ENCODE measurements around the gene STIP1.

Gene STIP1

GRCh38 chr11:64148226-64148916, 37.6 kb upstream of the STIP1 start:
- TF ChIP-seq CREB1 (IDR thresholded peaks at IDR 0.05; ENCODE audit: low read depth) (no peak), RAD21 (IDR thresholded peaks at IDR 0.05; ENCODE audit: low read depth) (peak; percentile 87), NFIC (IDR thresholded peaks at IDR 0.05) (0 out of 2 replicates have a peak, but pooled peaks have one; percentile 40), TEAD4 (IDR thresholded peaks at IDR 0.05) (no peak)

- TF ChIP-seq TEAD4 (IDR thresholded peaks at IDR 0.05) = no peak
- TF ChIP-seq RAD21 (IDR thresholded peaks at IDR 0.05; ENCODE audit: low read depth) = no peak
- TF ChIP-seq TAF1 (IDR thresholded peaks at IDR 0.05; ENCODE audit: low read depth) = no peak
- no peak for TF ChIP-seq MAX (IDR thresholded peaks at IDR 0.05)
- TF ChIP-seq NFIC (IDR thresholded peaks at IDR 0.05) = no peak
- TF ChIP-seq CREB1 (IDR thresholded peaks at IDR 0.05; ENCODE audit: low read depth) = no peak
- no peak for TF ChIP-seq REST (IDR thresholded peaks at IDR 0.05; ENCODE audit: low read depth)
- no peak for TF ChIP-seq USF1 (IDR thresholded peaks at IDR 0.05)
- no peak for TF ChIP-seq FOXM1 (IDR thresholded peaks at IDR 0.05; ENCODE audit: borderline replicate concordance, low read depth)
Measured at GRCh38 chr11:64148917-64149617, 36.9 kb upstream of the STIP1 start.

- no peak for TF ChIP-seq CEBPB (IDR thresholded peaks at IDR 0.05)
- no peak for TF ChIP-seq EP300 (IDR thresholded peaks at IDR 0.05; ENCODE audit: borderline replicate concordance)
- no peak for TF ChIP-seq RAD21 (IDR thresholded peaks at IDR 0.05; ENCODE audit: low read depth)
- TF ChIP-seq EGR1 (IDR thresholded peaks at IDR 0.05) = no peak
- no peak for TF ChIP-seq USF1 (IDR thresholded peaks at IDR 0.05)
- TF ChIP-seq CREB1 (IDR thresholded peaks at IDR 0.05; ENCODE audit: low read depth) = no peak
- TF ChIP-seq YY1 (IDR thresholded peaks at IDR 0.05; ENCODE audit: low read depth) = no peak
Measured at GRCh38 chr11:64150051-64150450, 35.9 kb upstream of the STIP1 start.

- TF ChIP-seq EP300 (IDR thresholded peaks at IDR 0.05; ENCODE audit: borderline replicate concordance) (no peak), USF1 (IDR thresholded peaks at IDR 0.05) (no peak), NFIC (IDR thresholded peaks at IDR 0.05) (peak; percentile 63), MAX (IDR thresholded peaks at IDR 0.05) (no peak), ZBTB7A (IDR thresholded peaks at IDR 0.05; ENCODE audit: low read depth) (no peak)
Measured at GRCh38 chr11:64150481-64151239, 35.3 kb upstream of the STIP1 start.

GRCh38 chr11:64151337-64151736, 34.6 kb upstream of the STIP1 start:
- no peak for TF ChIP-seq YY1 (IDR thresholded peaks at IDR 0.05; ENCODE audit: low read depth)
- TF ChIP-seq RAD21 (IDR thresholded peaks at IDR 0.05; ENCODE audit: low read depth) = no peak
- no peak for TF ChIP-seq TEAD4 (IDR thresholded peaks at IDR 0.05)
- no peak for TF ChIP-seq REST (IDR thresholded peaks at IDR 0.05; ENCODE audit: low read depth)

All from Ishikawa (cell line).